GM12873 (cell line): ENCODE results near the gene PSMG1.

Experiments
- CTCF ChIP-seq: IDR thresholded peaks from 2 replicates; pipeline ENCODE4 v1.5.1; 2012; ENCODE audit warnings: low read depth, mild to moderate bottlenecking, moderate library complexity, low read length, control low read depth; ENCODE audit not compliant: insufficient read depth; ENCODE audit errors: missing control alignments

The PSMG1 gene

GRCh38 chr21:39186676-39187075, 3.4 kb upstream of the PSMG1 start:
- no peak for TF ChIP-seq CTCF

GRCh38 chr21:39185157-39185556, 1.9 kb upstream of the PSMG1 start:
- TF ChIP-seq CTCF, result no peak

- no peak for TF ChIP-seq CTCF
These were observed 1.1 kb upstream of the PSMG1 start for GRCh38 chr21:39184050-39184980.

- no peak for TF ChIP-seq CTCF
These were observed 573 bp downstream of the PSMG1 start for GRCh38 chr21:39182484-39183271.

GRCh38 chr21:39182016-39182415, 1.2 kb downstream of the PSMG1 start:
- TF ChIP-seq CTCF, result no peak

- no peak for TF ChIP-seq CTCF
These were observed 1.9 kb downstream of the PSMG1 start for GRCh38 chr21:39181205-39181818.
